GM21447 (cell line): ENCODE measurements around the gene TGFB1.
"Not testable (repeated sequence)": the region's sequence is repeated elsewhere in the genome, so short reads cannot be mapped to it uniquely, and the experiment has no call there.

ENCODE experiments used
- ATAC-seq: cut with Tn5 transposase; IDR thresholded peaks from one replicate; pipeline ENCODE4 v1.9.1; 2021; ENCODE audit not compliant: unreplicated experiment

The TGFB1 gene

DNA sequence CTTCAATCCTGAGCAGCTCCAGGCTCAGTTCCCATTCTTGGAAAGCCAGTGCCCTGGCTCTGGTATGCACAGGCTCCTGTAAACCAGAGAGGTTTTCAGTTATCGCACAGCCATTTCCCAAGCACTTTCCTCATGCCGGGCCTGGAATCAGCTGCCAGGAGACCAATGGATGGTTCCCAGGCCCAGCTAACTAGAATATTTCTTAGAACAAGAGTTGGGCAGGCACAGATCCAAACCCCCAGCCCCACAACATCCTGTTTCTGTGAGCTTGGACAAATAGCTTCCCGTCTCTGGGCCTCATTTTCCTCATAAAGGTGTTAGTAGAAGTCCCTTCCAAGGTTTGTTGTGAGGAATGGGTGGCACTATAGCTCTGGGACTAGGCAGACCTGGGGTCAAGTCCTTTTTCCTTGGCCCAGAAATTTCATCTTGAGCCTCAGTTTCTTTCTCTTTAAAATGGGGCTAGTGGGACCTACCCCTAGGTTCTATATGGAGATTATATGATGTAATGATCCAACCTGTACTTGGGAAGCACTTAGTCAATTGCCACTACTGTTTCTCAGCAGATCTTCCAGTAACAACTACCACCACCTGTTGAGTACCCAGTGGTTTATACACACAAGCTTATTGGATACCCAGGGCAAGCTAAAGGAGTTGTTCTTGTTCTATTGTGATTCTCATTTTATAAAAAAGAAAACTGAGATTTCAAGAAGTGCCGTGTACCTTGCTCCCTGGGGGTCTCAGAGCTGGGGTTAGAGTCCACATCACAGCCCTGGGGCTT, 48.8 kb downstream of the TGFB1 start:
- no peak for ATAC-seq

DNA sequence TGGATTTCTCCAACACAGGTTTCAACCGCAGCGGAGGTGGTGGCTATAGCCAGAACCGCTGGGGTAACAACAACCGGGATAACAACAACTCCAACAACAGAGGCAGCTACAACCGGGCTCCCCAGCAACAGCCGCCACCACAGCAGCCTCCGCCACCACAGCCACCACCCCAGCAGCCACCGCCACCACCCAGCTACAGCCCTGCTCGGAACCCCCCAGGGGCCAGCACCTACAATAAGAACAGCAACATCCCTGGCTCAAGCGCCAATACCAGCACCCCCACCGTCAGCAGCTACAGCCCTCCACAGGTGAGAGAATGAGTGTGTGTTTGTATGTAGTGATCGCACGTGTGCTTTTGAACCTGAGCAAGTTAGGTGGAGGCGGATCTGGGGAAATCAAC, 49.8 kb downstream of the TGFB1 start:
- ATAC-seq = no peak

DNA sequence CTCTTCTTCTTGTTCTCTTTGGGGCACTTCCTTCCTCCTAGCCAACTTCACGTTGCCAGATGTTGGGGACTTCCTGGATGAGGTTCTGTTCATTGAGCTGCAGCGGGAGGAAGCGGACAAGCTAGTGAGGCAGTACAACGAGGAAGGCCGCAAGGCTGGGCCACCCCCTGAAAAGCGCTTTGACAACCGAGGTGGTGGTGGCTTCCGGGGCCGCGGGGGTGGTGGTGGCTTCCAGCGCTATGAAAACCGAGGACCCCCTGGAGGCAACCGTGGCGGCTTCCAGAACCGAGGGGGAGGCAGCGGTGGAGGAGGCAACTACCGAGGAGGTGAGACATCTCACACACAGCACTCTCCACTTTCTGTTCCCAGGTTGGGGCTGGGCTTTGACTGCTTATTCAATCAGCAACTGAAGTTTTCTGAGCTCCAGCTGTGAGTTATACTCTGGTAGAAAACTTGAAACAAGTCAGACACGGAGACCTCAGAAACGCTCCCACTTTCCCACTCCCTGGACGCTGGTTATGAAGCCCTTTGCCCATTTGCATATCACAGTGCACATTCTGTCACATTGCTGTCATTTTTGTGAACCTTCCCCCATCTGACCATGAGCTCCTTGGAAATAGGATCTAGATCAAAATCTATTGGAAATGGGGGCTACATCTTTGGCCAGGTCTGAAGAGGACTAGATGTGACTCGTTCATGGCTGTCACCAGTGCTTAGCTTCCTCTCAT, 50.9 kb downstream of the TGFB1 start:
- peak; percentile 44 for ATAC-seq

DNA sequence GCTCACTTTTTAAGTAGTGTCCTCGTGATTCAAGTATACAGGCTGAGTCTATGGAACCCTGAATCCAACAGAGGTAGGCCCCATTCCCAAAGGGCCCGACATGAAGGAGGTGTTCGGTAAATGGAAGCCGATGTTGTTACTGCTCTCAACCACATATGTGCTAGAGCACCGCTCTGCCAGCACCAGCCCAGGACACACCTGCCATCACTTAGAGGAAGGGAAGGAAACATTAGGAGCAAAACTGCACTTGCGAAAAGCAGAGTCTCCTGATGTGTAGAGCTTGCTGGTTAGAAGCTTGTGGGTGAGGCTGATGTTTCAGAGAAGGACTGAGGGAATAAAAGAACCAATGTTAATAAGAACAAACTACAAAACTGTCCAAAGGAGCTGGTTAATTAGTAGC, 53.2 kb downstream of the TGFB1 start:
- ATAC-seq = no peak

DNA sequence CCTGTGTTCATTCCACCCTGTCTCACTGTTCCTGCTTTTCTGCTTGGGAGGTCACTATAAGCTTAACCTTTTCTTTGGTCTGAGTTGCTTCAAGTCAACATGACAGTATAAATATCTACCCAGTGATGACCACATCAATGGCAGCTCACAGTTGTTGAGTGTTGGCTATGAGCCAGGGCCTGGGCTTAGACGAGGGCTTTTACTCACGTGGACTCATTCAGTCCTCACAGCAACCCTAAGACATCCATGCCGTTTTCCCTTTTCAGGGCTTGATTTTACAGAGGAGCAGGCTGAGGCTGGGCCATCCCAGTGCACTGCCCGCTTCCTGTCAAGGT, 54.0 kb downstream of the TGFB1 start:
- ATAC-seq = no peak

DNA sequence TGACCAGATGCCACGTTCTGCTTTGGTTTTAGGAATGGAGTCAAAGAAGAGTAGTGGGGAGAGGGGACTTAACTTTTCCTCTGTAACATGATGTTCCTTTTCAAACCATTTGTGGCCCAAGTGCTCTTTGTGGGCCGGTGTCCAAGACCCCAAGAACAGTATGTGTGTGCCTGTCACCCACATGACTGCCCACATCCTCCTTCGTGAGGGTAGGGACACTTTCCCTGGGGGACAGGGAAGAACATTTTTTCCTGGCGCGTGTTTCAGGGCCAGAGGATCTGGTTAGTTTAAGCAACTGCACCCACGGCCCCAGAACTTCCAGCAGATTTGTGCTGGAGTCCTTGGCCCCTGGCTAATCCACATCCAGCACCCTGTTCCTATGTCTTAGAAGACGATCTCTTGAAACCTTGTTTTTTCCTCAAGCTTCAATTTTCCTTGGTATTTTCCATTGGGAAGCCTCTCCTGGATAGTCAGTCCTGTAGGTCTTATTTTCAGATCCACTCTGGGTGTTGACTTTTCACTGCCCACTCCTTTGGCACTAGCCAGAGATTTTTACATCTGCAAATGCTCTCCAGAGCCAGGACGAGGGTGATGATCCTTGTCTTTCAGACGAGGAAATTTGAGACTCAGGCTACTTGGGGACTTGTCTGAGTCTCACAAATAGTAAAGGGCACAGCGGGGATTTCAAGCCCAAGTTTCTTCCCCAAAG, 54.5 kb downstream of the TGFB1 start:
- ATAC-seq = no peak

DNA sequence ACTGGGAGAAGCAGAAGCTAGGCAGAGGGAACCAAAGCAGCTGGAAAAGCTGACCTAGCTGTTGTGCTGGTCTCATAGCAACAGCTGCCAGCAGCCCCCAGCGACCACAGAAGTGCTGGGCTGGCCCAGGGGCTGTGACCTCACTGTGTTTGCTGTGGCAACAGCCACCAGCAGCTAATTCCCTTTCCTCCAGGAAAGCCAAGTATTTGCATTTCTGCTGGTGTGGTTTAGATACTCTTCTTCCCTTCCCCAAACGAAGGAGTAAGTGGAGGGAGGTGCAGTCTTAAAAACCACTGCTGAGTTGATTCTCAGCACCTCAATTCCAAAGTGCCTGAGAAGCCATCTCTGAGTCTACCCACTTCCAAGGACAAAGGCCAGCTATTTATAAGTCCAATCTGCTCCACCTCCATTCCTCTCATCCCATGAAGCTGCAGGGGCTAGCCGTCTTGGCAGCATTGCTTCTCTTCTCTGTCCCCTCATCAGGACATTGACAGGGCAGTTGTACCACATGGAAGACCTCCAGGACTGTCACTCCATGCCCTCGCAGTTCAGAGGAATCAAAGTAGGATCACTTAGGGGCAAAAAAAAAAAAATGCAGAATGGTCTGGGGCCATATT, 55.3 kb downstream of the TGFB1 start:
- no peak for ATAC-seq

DNA sequence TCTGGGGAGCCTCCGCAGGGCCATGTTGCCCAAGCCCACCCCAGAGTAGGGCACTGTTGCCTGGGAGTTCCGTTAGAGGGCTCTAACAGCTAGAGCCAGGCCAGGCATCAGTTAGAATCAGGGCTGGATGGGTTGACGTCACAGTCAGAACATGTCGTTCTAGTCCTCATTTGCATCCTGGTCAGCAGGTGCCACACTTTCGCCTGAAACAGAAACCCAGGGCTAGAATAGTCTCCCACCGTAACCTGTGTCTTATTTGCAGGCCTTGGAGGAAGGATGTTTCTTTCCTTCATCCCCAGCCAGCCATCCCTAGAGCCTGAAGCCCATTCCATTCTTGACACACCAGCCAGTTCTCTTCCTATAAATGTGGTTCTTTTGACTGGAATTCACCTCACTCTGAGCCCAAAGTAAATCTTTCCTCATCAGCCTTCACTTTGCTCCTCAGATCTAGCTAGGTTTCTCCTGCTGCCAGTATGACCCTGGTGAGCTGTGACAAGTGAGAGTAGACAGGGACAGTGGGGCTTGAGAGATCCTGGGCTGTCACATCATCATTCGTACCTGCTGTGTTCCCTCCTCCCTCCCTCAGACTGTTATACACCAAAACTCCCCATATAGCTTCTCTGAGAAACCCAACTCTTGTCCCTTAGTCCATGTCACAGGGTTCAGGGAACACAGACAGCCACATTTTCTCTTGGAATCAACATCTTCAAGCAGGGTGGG, 55.9 kb downstream of the TGFB1 start:
- ATAC-seq = peak; percentile 80

DNA sequence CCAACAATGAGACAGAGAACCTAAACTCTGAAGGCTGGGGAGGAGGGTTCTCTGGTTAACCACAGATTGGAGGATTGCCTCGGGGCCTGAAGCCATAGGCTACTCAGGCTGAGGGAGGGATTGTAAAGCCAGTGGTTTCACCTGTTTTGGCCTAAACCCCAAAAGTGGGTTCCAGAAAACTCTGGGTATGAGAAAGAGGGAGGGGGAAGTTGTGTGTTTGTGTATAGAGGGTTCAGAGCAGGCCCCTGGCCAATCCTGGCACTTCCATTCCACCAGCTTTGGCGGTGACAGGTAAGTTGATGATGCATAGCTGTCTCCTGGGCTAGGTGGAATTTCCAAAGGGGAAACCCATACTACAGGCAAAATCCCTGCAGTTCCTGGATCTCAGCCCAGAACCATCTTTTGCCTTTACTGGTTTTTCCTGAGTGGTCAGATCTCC, 57.3 kb downstream of the TGFB1 start:
- ATAC-seq = no peak

DNA sequence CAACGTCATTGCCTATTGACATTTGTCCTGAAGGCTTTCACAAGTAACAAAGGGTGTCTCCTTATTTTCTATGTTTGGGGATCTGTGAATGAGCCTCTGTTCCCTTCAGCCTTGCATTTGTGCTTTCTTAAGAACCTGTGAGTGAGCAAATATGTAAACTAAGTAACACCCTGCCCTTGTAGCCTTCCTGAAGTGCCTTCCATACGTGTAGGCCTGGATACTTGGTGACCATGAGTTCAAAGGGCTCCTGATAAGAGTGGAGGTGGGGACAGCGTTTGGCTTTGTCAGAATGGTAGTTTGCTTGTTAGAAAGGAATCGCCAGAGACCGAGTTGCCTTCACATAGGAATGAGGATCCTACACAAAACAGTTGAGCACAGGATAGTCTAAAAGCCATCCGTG, 58.2 kb downstream of the TGFB1 start:
- no peak for ATAC-seq

DNA sequence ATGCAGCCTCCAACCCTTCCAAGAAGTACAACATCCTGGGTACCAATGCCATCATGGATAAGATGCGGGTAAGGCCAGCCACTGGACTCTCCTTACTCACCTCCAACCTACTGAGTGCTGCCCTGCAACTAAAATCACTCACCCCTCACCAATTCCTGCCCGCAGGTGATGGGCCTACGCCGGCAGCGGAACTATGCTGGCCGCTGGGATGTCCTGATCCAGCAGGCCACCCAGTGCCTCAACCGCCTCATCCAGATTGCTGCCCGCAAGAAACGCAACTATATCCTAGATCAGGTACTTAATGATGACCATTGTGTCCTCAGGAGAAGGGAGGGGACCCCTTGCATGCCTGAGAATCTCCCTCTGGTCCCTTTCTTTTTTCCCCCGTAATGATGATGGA, 59.3 kb downstream of the TGFB1 start:
- ATAC-seq = no peak

DNA sequence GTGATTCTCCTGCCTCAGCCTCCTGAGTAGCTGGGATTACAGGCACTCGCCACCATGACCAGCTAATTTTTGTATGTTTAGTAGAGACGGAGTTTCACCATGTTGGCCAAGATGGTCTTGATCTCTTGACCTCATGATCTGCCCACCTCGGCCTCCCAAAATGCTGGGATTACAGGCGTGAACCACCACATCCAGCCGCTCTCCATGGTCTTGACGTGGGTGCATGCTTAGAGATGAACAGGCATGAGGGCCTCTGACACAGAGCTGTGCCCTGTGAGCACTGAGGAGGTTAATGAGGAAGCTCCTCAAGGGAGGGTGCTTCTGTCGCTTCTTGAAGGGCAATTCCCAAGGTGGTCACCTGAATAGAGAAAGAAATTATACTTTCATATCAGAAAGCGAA, 63.9 kb downstream of the TGFB1 start:
- ATAC-seq = not testable (repeated sequence)

DNA sequence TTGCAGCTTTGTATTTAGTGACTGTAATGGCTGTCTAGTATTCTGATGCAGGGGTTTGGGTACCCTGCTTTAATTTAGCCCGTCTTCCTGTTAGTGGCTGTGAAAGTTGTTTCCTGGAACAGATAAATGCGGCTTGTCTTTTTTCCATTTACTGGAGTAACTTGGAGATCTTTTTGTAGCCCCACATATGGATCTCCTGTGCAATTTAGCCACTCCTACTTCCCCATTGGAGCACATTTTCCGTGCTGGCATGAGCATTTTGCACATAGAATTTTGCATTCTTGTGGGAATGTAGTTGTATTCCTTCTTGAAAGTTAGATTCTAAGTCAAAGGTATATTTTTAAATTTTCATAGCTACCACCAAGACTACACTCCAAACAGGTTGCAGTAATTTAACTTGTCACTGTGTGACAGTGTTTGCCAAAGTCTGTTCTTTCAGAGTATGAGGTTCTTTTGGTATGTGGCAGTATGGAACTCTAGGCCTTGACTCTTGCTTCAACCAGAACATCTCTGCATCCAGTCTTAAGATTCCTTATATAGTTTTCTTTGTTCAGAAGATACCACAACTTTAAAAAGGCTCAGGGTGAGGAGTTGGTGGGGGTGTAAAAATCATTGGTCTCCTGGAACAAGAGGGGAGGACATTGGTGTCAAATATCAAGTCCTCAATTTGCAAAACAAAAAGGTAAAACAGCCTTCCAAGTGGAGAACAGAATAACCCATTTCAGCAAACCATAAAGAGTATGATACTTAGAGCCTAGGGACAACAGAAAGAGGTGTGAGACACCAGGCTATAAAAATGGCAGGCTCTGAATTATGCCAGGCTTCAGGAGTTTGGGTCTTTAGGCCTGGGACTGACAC, 64.8 kb downstream of the TGFB1 start:
- no peak for ATAC-seq
